Lower leg skin (tissue), 4 donors: ENCODE data around the gene CCDC8. TPM values are rescaled to one million over a fixed set of nuclear protein-coding genes. Genes with fewer than 3 reads are reported as not detected.
"Not testable (repeated sequence)": the region's sequence is repeated elsewhere in the genome, so short reads cannot be mapped to it uniquely, and the experiment has no call there.

Experiments used
- DNase-seq, 2 donors: peaks; one replicate each; pipeline ENCODE4 v3.0.0-alpha.2; 2019; ENCODE audit warnings: low spot score in 2 of 2
- H3K4me3 ChIP-seq: fragments of 200-600 bp; sonication (generic); 2 replicates; pipeline ENCODE4 v1.5.1; 2017; ENCODE audit warnings: mild to moderate bottlenecking, low read depth; ENCODE audit not compliant: poor library complexity, severe bottlenecking
- CTCF ChIP-seq, 3 donors: fragments of 450-650 bp; IDR thresholded peaks; one replicate each; pipeline ENCODE4 v1.5.1; 2016; ENCODE audit warnings: antibody characterized with exemption in 3 of 3, mild to moderate bottlenecking in 3 of 3, moderate library complexity in 2 of 3
- POLR2A ChIP-seq, 2 donors: fragments of 450-650 bp; IDR thresholded peaks; one replicate each; pipeline ENCODE4 v1.6.1; 2016 to 2017; ENCODE audit warnings: antibody characterized with exemption in 2 of 2, mild to moderate bottlenecking in 1 of 2, moderate library complexity in 1 of 2
- WGBS, 2 donors: methylation state at CpG; one replicate each; pipeline ENCODE4 v1.1.5; 2018; 5-methylcytosine and 5-hydroxymethylcytosine counted together
- intact Hi-C: fragments of 100-400 bp; cut with DNase I; formaldehyde crosslinking; loops from one replicate; pipeline ENCODE4 v1.15.0; 2023; ENCODE audit warnings: low total_unique reads
- total RNA-seq, 4 donors: library from RNA; depleted of rRNA; stranded (reverse); fragments of >200 nt; gene quantifications; one replicate each; pipeline ENCODE4 v1.1.0, GENCODE V29; 2016

CCDC8 gene
- total RNA-seq, 4 donors from 2014 or later: 1.1 to 11.5 (median 4.2) TPM

DNA sequence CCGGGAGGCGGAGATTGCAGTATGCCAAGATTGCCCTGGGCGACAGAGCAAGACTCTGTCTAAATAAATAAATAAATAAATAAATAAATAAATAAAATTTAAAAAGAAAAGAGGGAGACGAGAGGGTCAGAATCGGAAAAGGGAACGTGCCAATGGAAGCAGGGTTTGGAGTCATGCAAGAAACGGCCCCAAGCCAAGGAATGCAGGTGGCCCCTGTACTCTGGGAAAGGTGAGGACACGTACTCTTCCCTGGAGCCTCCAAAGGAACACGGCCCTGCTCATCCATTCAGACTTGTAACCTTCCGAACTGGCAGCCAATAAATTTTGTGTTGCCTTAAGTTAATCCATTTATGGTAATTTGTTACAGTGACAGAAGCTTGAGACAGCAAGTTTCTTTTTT is 35.2 kb upstream of the CCDC8 start:
- 81 to 82% methylated on average over 10 of the region's 10 CpGs for WGBS, 2 donors
- no peak for TF ChIP-seq POLR2A (IDR thresholded peaks at IDR 0.05)
- no peak for TF ChIP-seq CTCF (IDR thresholded peaks at IDR 0.05)
- intact Hi-C loops: no loop called here
- DNase-seq: no peak
- no peak overlapping the region for H3K4me3 ChIP-seq

GRCh38 chr19:46447824-46448223 is 34.5 kb upstream of the CCDC8 start:
- DNase-seq: no peak
- H3K4me3 ChIP-seq: no peak overlapping the region
- intact Hi-C loops: no loop called here
- no peak for TF ChIP-seq CTCF (IDR thresholded peaks at IDR 0.05)
- 66 to 72% methylated on average over 5 of the region's 5 CpGs for WGBS, 2 donors

- WGBS, 2 donors: 52 to 53% methylated on average over 3 of the region's 3 CpGs
- no peak overlapping the region for H3K4me3 ChIP-seq
- intact Hi-C loops: no loop called here
- TF ChIP-seq CTCF (IDR thresholded peaks at IDR 0.05) (no peak), POLR2A (IDR thresholded peaks at IDR 0.05) (no peak)
- DNase-seq: no peak
These were observed 33.6 kb upstream of the CCDC8 start for GRCh38 chr19:46447006-46447405.

- DNase-seq: no peak
- no peak overlapping the region for H3K4me3 ChIP-seq
- WGBS, 2 donors: 80 to 83% methylated on average over 14 to 15 of the region's 15 CpGs
- intact Hi-C loops: no loop called here
- TF ChIP-seq CTCF (IDR thresholded peaks at IDR 0.05) (no peak), POLR2A (IDR thresholded peaks at IDR 0.05) (no peak)
These were observed 32.7 kb upstream of the CCDC8 start for GRCh38 chr19:46446021-46446420.

DNA sequence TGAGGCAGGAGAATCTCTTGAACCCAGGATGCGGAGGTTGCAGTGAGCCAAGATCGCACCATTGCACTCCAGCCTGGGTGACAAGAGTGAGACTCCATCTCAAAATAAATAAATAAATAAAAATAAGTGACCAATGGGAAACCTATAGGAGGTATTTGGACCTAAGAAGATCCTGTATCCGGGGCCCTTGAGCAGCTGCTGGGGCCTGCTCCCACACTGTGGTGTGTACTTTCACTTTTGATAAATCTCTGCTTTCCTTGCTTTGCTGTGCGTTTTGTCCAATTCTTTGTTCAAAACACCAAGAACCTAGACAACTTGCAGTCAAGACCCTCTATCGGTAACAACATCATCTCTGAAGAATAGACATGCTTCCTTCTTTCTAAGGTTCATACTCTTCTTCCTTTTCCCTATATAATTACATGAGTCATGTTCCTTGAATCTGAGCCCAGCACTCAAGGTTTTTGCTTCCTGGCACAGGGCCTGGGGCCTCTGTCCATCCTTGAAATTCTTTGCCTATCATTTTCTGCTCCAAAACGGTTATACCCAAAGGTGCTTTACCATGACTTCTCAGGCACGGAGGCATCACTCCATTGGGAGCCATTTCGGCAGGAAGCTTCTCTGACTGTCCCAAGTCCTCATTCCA is 29.6 kb upstream of the CCDC8 start:
- WGBS, 2 donors: 53 to 56% methylated on average over 8 of the region's 8 CpGs
- intact Hi-C loops: no loop called here
- H3K4me3 ChIP-seq: no peak overlapping the region
- TF ChIP-seq CTCF (IDR thresholded peaks at IDR 0.05): no peak
- no peak for TF ChIP-seq POLR2A (IDR thresholded peaks at IDR 0.05)
- DNase-seq: no peak

DNA sequence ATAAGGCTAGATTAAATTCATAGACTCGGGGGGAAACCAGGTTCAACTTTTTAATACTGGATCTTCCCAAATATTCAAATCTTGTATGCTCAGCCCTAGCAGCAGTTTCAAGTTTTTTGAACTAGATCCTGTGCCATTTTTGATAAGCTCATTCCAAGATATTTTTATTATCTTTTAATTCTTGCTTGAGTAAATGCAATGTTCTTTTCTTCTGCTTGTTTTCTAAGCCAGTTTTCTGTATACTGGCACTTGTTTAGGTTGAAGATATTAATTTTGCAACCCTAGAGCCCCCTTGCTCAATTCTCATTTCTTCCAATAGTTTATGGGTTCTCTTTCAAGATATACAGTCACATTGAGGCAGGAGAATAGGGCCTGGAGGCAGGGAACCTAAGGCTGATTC is 28.5 kb upstream of the CCDC8 start:
- H3K4me3 ChIP-seq: no peak overlapping the region
- TF ChIP-seq POLR2A (IDR thresholded peaks at IDR 0.05): no peak
- TF ChIP-seq CTCF (IDR thresholded peaks at IDR 0.05): no peak
- WGBS, 2 donors: 46 to 54% methylated on average over 1 of the region's 1 CpG
- no peak for DNase-seq
- intact Hi-C loops: no loop called here

DNA sequence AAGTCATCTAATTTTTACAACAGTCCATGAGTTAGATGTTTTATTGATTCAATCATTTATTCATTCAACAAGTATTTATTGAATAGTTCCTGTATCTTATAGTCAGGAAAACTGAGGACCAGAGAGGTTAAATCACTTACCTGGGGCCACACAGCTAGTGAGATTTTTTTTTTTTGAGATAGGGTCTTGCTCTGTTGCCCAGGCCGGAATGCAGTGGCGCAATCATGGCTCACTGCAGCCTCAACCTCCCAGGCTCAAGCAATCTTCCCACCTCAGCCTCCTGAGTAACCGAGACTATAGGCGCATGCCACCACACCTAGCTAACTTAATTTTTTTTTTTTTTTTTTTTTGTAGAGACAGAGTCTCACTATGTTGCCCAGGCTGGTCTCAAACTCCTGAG is 22.3 kb upstream of the CCDC8 start:
- DNase-seq, H3K4me3 ChIP-seq, intact Hi-C loops: not testable (repeated sequence)
- WGBS, 2 donors: 95 to 100% methylated on average over 4 of the region's 4 CpGs
